K562 (cell line): ENCODE measurements around the gene TLE4. TPM values are rescaled to one million over a fixed set of nuclear protein-coding genes. Genes with fewer than 3 reads are reported as not detected.

Experiments
- ATAC-seq: fragments of 200-7000 bp; cut with Tn5 transposase; 3 replicates; pipeline ENCODE4 v1.9.1; 2020; ENCODE audit warnings: moderate library complexity
- BruUV-seq: library from RNA; stranded (reverse); fragments of 400-500 nt; replicated peaks from 2 replicates; lab custom pipeline; 2021; lab: Mats Ljungman, UMichigan
- CTCF ChIA-PET: fragments of 300-600 bp; formaldehyde crosslinking; extraction: SDS; loops from one replicate; lab custom pipeline; 2021; ENCODE audit warnings: low intra/inter-chr PET ratio; lab: Yijun Ruan, JAX
- POLR2A ChIA-PET: fragments of 300-600, 350-650 bp; sonication (Branson Sonifier 250); formaldehyde crosslinking; extraction: SDS; loops from one replicate; lab custom pipeline; 2021; ENCODE audit warnings: antibody characterized with exemption, inconsistent platforms; lab: Yijun Ruan, JAX
- DNase-seq, 4 experiments: peaks; one replicate each; pipeline versions ENCODE4 v3.0.0 to v3.0.0-alpha.2; 2011 to 2018; ENCODE audit warnings: low spot score in 3 of 4, mixed read lengths in 3 of 4; ENCODE audit errors: extremely low read depth in 1 of 4
- FAIRE-seq: peaks from 2 replicates; lab custom pipeline; 2011; peaks lifted over from hg19 to GRCh38; lab: Jason Lieb, UNC
- H2AFZ ChIP-seq: 2 replicates; pipeline ENCODE4 v1.6.0; 2011; ENCODE audit warnings: low read depth, low read length, control low read depth, inconsistent platforms
- H3K27ac ChIP-seq: fragments of 200-600 bp; 3 replicates; pipeline ENCODE4 v1.8.0; 2011; ENCODE audit warnings: low read depth, mild to moderate bottlenecking, control low read depth, inconsistent platforms, low read length, moderate library complexity, mixed read lengths; ENCODE audit errors: extremely low read depth
- H3K27me3 ChIP-seq, 2 experiments: fragments of 300-600 bp in 1 of 2; 2 replicates in 1 of 2; 3 replicates in 1 of 2; pipeline versions ENCODE4 v1.6.0 to v1.8.0; 2011; ENCODE audit warnings: inconsistent platforms in 2 of 2, low read length in 2 of 2, mild to moderate bottlenecking in 1 of 2, mixed read lengths in 1 of 2, moderate library complexity in 1 of 2; ENCODE audit not compliant: control insufficient read depth in 2 of 2, insufficient read depth in 2 of 2
- H3K36me3 ChIP-seq: fragments of 300-600 bp; 3 replicates; pipeline ENCODE4 v1.8.0; 2011; ENCODE audit warnings: mild to moderate bottlenecking, low read length, inconsistent platforms; ENCODE audit not compliant: control insufficient read depth, insufficient read depth
- H3K4me1 ChIP-seq, 2 experiments: fragments of 200-600 bp in 1 of 2; replicated peaks in 1 of 2; 2 replicates in 1 of 2; 3 replicates in 1 of 2; pipeline versions ENCODE4 v1.5.1 to v1.8.0; 2011; ENCODE audit warnings: inconsistent platforms in 2 of 2, low read length in 2 of 2, mild to moderate bottlenecking in 1 of 2, mixed read lengths in 1 of 2, moderate library complexity in 1 of 2; ENCODE audit not compliant: control insufficient read depth in 2 of 2, insufficient read depth in 2 of 2
- H3K4me2 ChIP-seq: 2 replicates; pipeline ENCODE4 v1.6.1; 2011; ENCODE audit warnings: low read length, control low read depth, inconsistent platforms, mixed read lengths; ENCODE audit not compliant: insufficient read depth
- H3K4me3 ChIP-seq: fragments of 200-600 bp; sonication (generic), shearing (Covaris generic); 2 replicates; pipeline ENCODE4 v1.5.1; 2016; ENCODE audit warnings: control low read depth, inconsistent platforms
- H3K79me2 ChIP-seq: fragments of 200-600 bp; 3 replicates; pipeline ENCODE4 v1.8.0; 2011; ENCODE audit warnings: low read length, inconsistent platforms; ENCODE audit not compliant: control insufficient read depth, insufficient read depth
- H3K9ac ChIP-seq, 2 experiments: 2 replicates each; pipeline versions ENCODE4 v1.6.0 to v1.6.1; 2011; ENCODE audit warnings: low read depth in 2 of 2, low read length in 2 of 2, control low read depth in 1 of 2, inconsistent platforms in 1 of 2, mild to moderate bottlenecking in 1 of 2, mixed read lengths in 1 of 2; ENCODE audit not compliant: insufficient read depth in 1 of 2
- H3K9me1 ChIP-seq: one replicate; pipeline ENCODE4 v1.6.0; 2011; ENCODE audit warnings: inconsistent platforms, mild to moderate bottlenecking, low read length, moderate library complexity; ENCODE audit not compliant: control insufficient read depth, insufficient read depth
- H3K9me3 ChIP-seq: replicated peaks from 2 replicates; pipeline ENCODE4 v1.5.1; 2011; ENCODE audit warnings: low read depth, low read length, inconsistent platforms; ENCODE audit not compliant: control insufficient read depth, insufficient read depth
- H4K20me1 ChIP-seq: replicated peaks from 2 replicates; pipeline ENCODE4 v1.6.1; 2011; ENCODE audit warnings: low read length, inconsistent platforms, mixed read lengths; ENCODE audit not compliant: control insufficient read depth, insufficient read depth
- CLOCK ChIP-seq: fragments of 250-450 bp; sonication (Bioruptor Pico); IDR thresholded peaks from 2 replicates; pipeline ENCODE4 v1.4.0; 2020; ENCODE audit warnings: mild to moderate bottlenecking, moderate library complexity, borderline replicate concordance
- CREB5 ChIP-seq: fragments of 250-450 bp; sonication (Bioruptor Pico); IDR thresholded peaks from 2 replicates; pipeline ENCODE4 v1.5.0; 2020; ENCODE audit warnings: mild to moderate bottlenecking
- E4F1 ChIP-seq: fragments of 250-450 bp; sonication (Bioruptor Pico); IDR thresholded peaks from 2 replicates; pipeline ENCODE4 v1.5.0; 2021; ENCODE audit warnings: mild to moderate bottlenecking, borderline replicate concordance
- GTF2E2 ChIP-seq: fragments of 200-800 bp; sonication (Bioruptor generic); IDR thresholded peaks from 2 replicates; pipeline ENCODE4 v1.6.1; 2016; ENCODE audit warnings: missing genetic modification characterization, missing compliant biosample characterization
- HMGN3 ChIP-seq: IDR thresholded peaks from 2 replicates; pipeline ENCODE4 v1.6.1; 2011; ENCODE audit warnings: borderline replicate concordance, low read depth, mild to moderate bottlenecking, mixed read lengths, low read length; ENCODE audit not compliant: insufficient read length; ENCODE audit errors: extremely low read depth
- MED1 ChIP-seq: sonication (generic); formaldehyde crosslinking; IDR thresholded peaks from 2 replicates; pipeline ENCODE4 v1.8.1; 2023; ENCODE audit warnings: missing genetic modification reagents, borderline replicate concordance
- NFYB ChIP-seq: IDR thresholded peaks from 2 replicates; pipeline ENCODE4 v1.6.1; 2011; ENCODE audit warnings: mild to moderate bottlenecking, moderate library complexity; ENCODE audit not compliant: insufficient read length; ENCODE audit errors: extremely low read depth
- NR2F6 ChIP-seq: fragments of 450-650 bp; formaldehyde crosslinking; IDR thresholded peaks from 2 replicates; pipeline ENCODE4 v1.4.0; 2020; ENCODE audit warnings: mild to moderate bottlenecking
- SP1 ChIP-seq: sonication (generic); formaldehyde crosslinking; IDR thresholded peaks from 2 replicates; pipeline ENCODE4 v1.8.1; 2022; ENCODE audit warnings: mild to moderate bottlenecking, missing genetic modification reagents
- SRSF1 ChIP-seq: fragments of 200-400 bp; formaldehyde crosslinking; IDR thresholded peaks from 2 replicates; pipeline ENCODE4 v1.6.1; 2017; ENCODE audit warnings: mild to moderate bottlenecking, low read depth, low read length, moderate library complexity
- UBTF ChIP-seq, 2 experiments: IDR thresholded peaks; 2 replicates each; pipeline ENCODE4 v1.6.1; 2012; ENCODE audit warnings: improper control_type of control experiment in 2 of 2, low read depth in 2 of 2, low read length in 2 of 2, borderline replicate concordance in 1 of 2
- ZNF165 ChIP-seq: fragments of 250-450 bp; sonication (Bioruptor Pico); IDR thresholded peaks from 2 replicates; pipeline ENCODE4 v1.4.0; 2020; ENCODE audit warnings: borderline replicate concordance
- ZNF77 ChIP-seq: fragments of 250-450 bp; sonication (Bioruptor Pico); IDR thresholded peaks from 2 replicates; pipeline ENCODE4 v1.5.0; 2020
- WGBS: fragments of 100-300 bp; shearing (Covaris generic); methylation state at CpG from one replicate; pipeline ENCODE4 v1.1.6; 2016; ENCODE audit warnings: low coverage, mixed read lengths; ENCODE audit not compliant: insufficient coverage; ENCODE audit errors: missing lambda C conversion rate; 5-methylcytosine and 5-hydroxymethylcytosine counted together
- in situ Hi-C: fragments of 300-500 bp; cut with MboI; formaldehyde crosslinking; loops from 4 replicates; pipeline ENCODE4 v1.15.0; 2018; ENCODE audit warnings: inconsistent platforms, mixed read lengths
- intact Hi-C: fragments of 100-400 bp; cut with micrococcal nuclease; formaldehyde crosslinking; loops from 2 replicates; pipeline ENCODE4 v1.14.2; 2022
- polyA plus RNA-seq, 8 experiments: library from polyadenylated mRNA; depleted of rRNA in 4 of 8; stranded (reverse) in 5 of 8; unstranded in 3 of 8; fragments of >200 nt; fragmentation: Nextera tagmentation in 2 of 8; fragmentation: Illumina TruSeq in 1 of 8; extraction: Ambion mirVana in 2 of 8; extraction: Trizol in 1 of 8; gene quantifications; 2 replicates each; pipeline versions ENCODE4 v1.2.1 to v1.2.3, GENCODE V29; 2011 to 2014; ENCODE audit warnings: inconsistent platforms in 1 of 8, missing spikeins in 1 of 8
- total RNA-seq, 7 experiments: library from RNA; depleted of rRNA in 6 of 7; stranded (reverse); fragments of >200 nt in 6 of 7; fragmentation: Illumina TruSeq in 2 of 7; extraction: Trizol in 2 of 7; gene quantifications; 2 replicates each; pipeline versions ENCODE4 v1.2.1 to v1.2.3, GENCODE V29; 2011 to 2021; ENCODE audit warnings: low replicate concordance in 1 of 7

The TLE4 gene
- total and polyA plus RNA-seq, 9 of the 15 experiments (the other 6 are each of a cell fraction or from before 2014, with no cell fraction given), result 1.1 to 8.8 (median 5.7) TPM

GRCh38 chr9:79610019-79610631, 38.4 kb downstream of the TLE4 start:
- CTCF ChIA-PET, result no interaction called here
- in situ Hi-C loops, result no loop called here
- intact Hi-C loops, result no loop called here
- TF ChIP-seq CREB5, result no peak
- TF ChIP-seq UBTF (IDR thresholded peaks at IDR 0.05; ENCODE audit: borderline replicate concordance in 1 of 2, low read depth in 2 of 2, low read length in 2 of 2), result no peak
- TF ChIP-seq SP1 (CRISPR knock-in tag), result no peak
- TF ChIP-seq SRSF1, result no peak
- TF ChIP-seq ZNF77 (CRISPR knock-in tag), result no peak
- no peak for TF ChIP-seq MED1 (CRISPR knock-in tag)
- TF ChIP-seq NR2F6 (CRISPR knock-in tag), result no peak
- TF ChIP-seq ZNF165 (CRISPR knock-in tag), result no peak
- no peak for TF ChIP-seq GTF2E2
- TF ChIP-seq HMGN3, result no peak
- TF ChIP-seq E4F1 (CRISPR knock-in tag), result no peak
- TF ChIP-seq CLOCK (CRISPR knock-in tag), result no peak
- TF ChIP-seq NFYB, result no peak

More at GRCh38 chr9:79610019-79610631, 38.4 kb downstream of the TLE4 start:
- FAIRE-seq (no peak), DNase-seq (no peak), ATAC-seq (no peak)
- H4K20me1 ChIP-seq, result no peaks in the 10 kb centered on the region
- no peaks in the 10 kb centered on the region for H3K79me2 ChIP-seq
- no peaks in the 10 kb centered on the region for H3K27me3 ChIP-seq
- no peaks in the 10 kb centered on the region for H3K9me1 ChIP-seq
- no peaks in the 10 kb centered on the region for H3K36me3 ChIP-seq
- H3K9ac ChIP-seq, result no peak overlapping the region
- BruUV-seq, result no TSS peak
- no peaks in the 10 kb centered on the region; a peak in 1 of 5 replicates for H3K4me1 ChIP-seq
- H3K9me3 ChIP-seq, result no peaks in the 10 kb centered on the region
- H3K27ac ChIP-seq, result no peak overlapping the region
- no peak overlapping the region for H3K4me2 ChIP-seq
- WGBS, result 22% methylated on average over 5 of the region's 5 CpGs
- H2AFZ ChIP-seq, result no peak overlapping the region
- H3K4me3 ChIP-seq, result no peak overlapping the region
- POLR2A ChIA-PET, result no interaction called here
